Measurements from ENCODE around the gene RFX4.

RFX4 gene

GRCh38 chr12:106645074-106645421 lies 62.2 kb downstream of the RFX4 start:
- Histone ChIP-seq H3K36me3 (ENCODE audit: control insufficient read depth in 1 of 2, insufficient read depth in 2 of 2, low read depth in 1 of 2, low read length in 2 of 2) (no peaks in the 10 kb centered on the region), H2BK120ac (ENCODE audit: low read depth, low read length) (no peak overlapping the region), H3K4me1 (ENCODE audit: control insufficient read depth, insufficient read depth, low read depth, low read length) (peaks cover 3% of the 10 kb centered on the region), H3K4me3 (ENCODE audit: insufficient read depth in 1 of 2, low read depth in 1 of 2, low read length in 2 of 2) (no peak overlapping the region), H3K18ac (ENCODE audit: low read depth in 1 of 2, low read length in 2 of 2) (no peak overlapping the region), H3K4me2 (ENCODE audit: low read length, poor library complexity, severe bottlenecking) (no peak overlapping the region), H3K27ac (ENCODE audit: low read length, poor library complexity, severe bottlenecking) (no peak overlapping the region), H2AFZ (ENCODE audit: low read depth, low read length) (no peak overlapping the region), H3K9ac (ENCODE audit: low read length) (no peak overlapping the region), H3K27me3 (ENCODE audit: control insufficient read depth in 1 of 2, insufficient read depth in 1 of 2, low read length in 2 of 2) (peaks cover 0 to 9% of the 10 kb centered on the region in 2 experiments), H4K8ac (ENCODE audit: low read length) (no peak overlapping the region), H4K91ac (ENCODE audit: low read length) (no peak overlapping the region), H3K79me1 (replicated peaks; ENCODE audit: low read length, poor library complexity, severe bottlenecking) (no peaks in the 10 kb centered on the region), H3K23ac (ENCODE audit: low read length in 2 of 2) (no peak overlapping the region), H2AK5ac (ENCODE audit: low read length, severe bottlenecking) (no peak overlapping the region), H3K9me3 (ENCODE audit: control insufficient read depth, low read length) (no peaks in the 10 kb centered on the region), H3K4ac (ENCODE audit: low read depth in 1 of 2, low read length in 2 of 2) (no peak overlapping the region), H3K14ac (ENCODE audit: low read length in 2 of 2) (no peak overlapping the region), H2BK12ac (ENCODE audit: low read length in 2 of 2) (no peak overlapping the region), H2BK15ac (ENCODE audit: low read depth, poor library complexity, severe bottlenecking) (no peak overlapping the region), H2BK5ac (ENCODE audit: low read depth, low read length, poor library complexity, severe bottlenecking) (no peak overlapping the region)
- no peak for DNase-seq
- 86% methylated on average over 16 of the region's 16 CpGs for WGBS

- Histone ChIP-seq H3K9ac (ENCODE audit: low read length) (no peak overlapping the region), H4K91ac (ENCODE audit: low read length) (no peak overlapping the region), H3K4me3 (ENCODE audit: insufficient read depth in 1 of 2, low read depth in 1 of 2, low read length in 2 of 2) (no peak overlapping the region), H3K4me2 (ENCODE audit: low read length, poor library complexity, severe bottlenecking) (no peak overlapping the region), H4K8ac (ENCODE audit: low read length) (no peak overlapping the region), H3K18ac (ENCODE audit: low read depth in 1 of 2, low read length in 2 of 2) (no peak overlapping the region), H2BK12ac (ENCODE audit: low read length in 2 of 2) (no peak overlapping the region), H3K27me3 (ENCODE audit: control insufficient read depth in 1 of 2, insufficient read depth in 1 of 2, low read length in 2 of 2) (peaks cover 0 to 8% of the 10 kb centered on the region in 2 experiments), H2AK5ac (ENCODE audit: low read length, severe bottlenecking) (no peak overlapping the region), H2BK5ac (ENCODE audit: low read depth, low read length, poor library complexity, severe bottlenecking) (no peak overlapping the region), H3K79me1 (replicated peaks; ENCODE audit: low read length, poor library complexity, severe bottlenecking) (no peaks in the 10 kb centered on the region), H3K9me3 (ENCODE audit: control insufficient read depth, low read length) (no peaks in the 10 kb centered on the region), H2AFZ (ENCODE audit: low read depth, low read length) (no peak overlapping the region), H2BK120ac (ENCODE audit: low read depth, low read length) (no peak overlapping the region), H3K14ac (ENCODE audit: low read length in 2 of 2) (no peak overlapping the region), H3K27ac (ENCODE audit: low read length, poor library complexity, severe bottlenecking) (no peak overlapping the region), H3K4ac (ENCODE audit: low read depth in 1 of 2, low read length in 2 of 2) (no peak overlapping the region), H3K4me1 (ENCODE audit: control insufficient read depth, insufficient read depth, low read depth, low read length) (peaks cover 3% of the 10 kb centered on the region), H3K23ac (ENCODE audit: low read length in 2 of 2) (no peak overlapping the region), H2BK15ac (ENCODE audit: low read depth, poor library complexity, severe bottlenecking) (no peak overlapping the region), H3K36me3 (ENCODE audit: control insufficient read depth in 1 of 2, insufficient read depth in 2 of 2, low read depth in 1 of 2, low read length in 2 of 2) (no peaks in the 10 kb centered on the region)
- no peak for DNase-seq
- 90% methylated on average over 6 of the region's 6 CpGs for WGBS
Measured at GRCh38 chr12:106645465-106646330, 62.9 kb downstream of the RFX4 start.

- Histone ChIP-seq H2BK120ac (ENCODE audit: low read depth, low read length) (no peak overlapping the region), H2AK5ac (ENCODE audit: low read length, severe bottlenecking) (no peak overlapping the region), H3K18ac (ENCODE audit: low read depth in 1 of 2, low read length in 2 of 2) (no peak overlapping the region), H3K9me3 (ENCODE audit: control insufficient read depth, low read length) (no peaks in the 10 kb centered on the region), H3K14ac (ENCODE audit: low read length in 2 of 2) (no peak overlapping the region), H3K4me1 (ENCODE audit: control insufficient read depth, insufficient read depth, low read depth, low read length) (peaks cover 3% of the 10 kb centered on the region), H3K4ac (ENCODE audit: low read depth in 1 of 2, low read length in 2 of 2) (no peak overlapping the region), H4K8ac (ENCODE audit: low read length) (no peak overlapping the region), H3K9ac (ENCODE audit: low read length) (no peak overlapping the region), H2BK15ac (ENCODE audit: low read depth, poor library complexity, severe bottlenecking) (no peak overlapping the region), H3K27ac (ENCODE audit: low read length, poor library complexity, severe bottlenecking) (no peak overlapping the region), H3K4me3 (ENCODE audit: insufficient read depth in 1 of 2, low read depth in 1 of 2, low read length in 2 of 2) (no peak overlapping the region), H2BK12ac (ENCODE audit: low read length in 2 of 2) (no peak overlapping the region), H2BK5ac (ENCODE audit: low read depth, low read length, poor library complexity, severe bottlenecking) (no peak overlapping the region), H3K79me1 (replicated peaks; ENCODE audit: low read length, poor library complexity, severe bottlenecking) (no peaks in the 10 kb centered on the region), H3K27me3 (ENCODE audit: control insufficient read depth in 1 of 2, insufficient read depth in 1 of 2, low read length in 2 of 2) (peaks cover 0 to 11% of the 10 kb centered on the region in 2 experiments), H3K23ac (ENCODE audit: low read length in 2 of 2) (no peak overlapping the region), H3K4me2 (ENCODE audit: low read length, poor library complexity, severe bottlenecking) (no peak overlapping the region), H4K91ac (ENCODE audit: low read length) (no peak overlapping the region), H3K36me3 (ENCODE audit: control insufficient read depth in 1 of 2, insufficient read depth in 2 of 2, low read depth in 1 of 2, low read length in 2 of 2) (no peaks in the 10 kb centered on the region), H2AFZ (ENCODE audit: low read depth, low read length) (no peak overlapping the region)
- DNase-seq = no peak
- 95% methylated on average over 2 of the region's 2 CpGs for WGBS
Measured at GRCh38 chr12:106646472-106646871, 63.7 kb downstream of the RFX4 start.

- Histone ChIP-seq H3K36me3 (ENCODE audit: control insufficient read depth in 1 of 2, insufficient read depth in 2 of 2, low read depth in 1 of 2, low read length in 2 of 2) (no peaks in the 10 kb centered on the region), H3K23ac (ENCODE audit: low read length in 2 of 2) (no peak overlapping the region), H2BK15ac (ENCODE audit: low read depth, poor library complexity, severe bottlenecking) (no peak overlapping the region), H3K27me3 (ENCODE audit: control insufficient read depth in 1 of 2, insufficient read depth in 1 of 2, low read length in 2 of 2) (peaks cover 0 to 7% of the 10 kb centered on the region in 2 experiments), H3K18ac (ENCODE audit: low read depth in 1 of 2, low read length in 2 of 2) (no peak overlapping the region), H3K27ac (ENCODE audit: low read length, poor library complexity, severe bottlenecking) (no peak overlapping the region), H3K4me2 (ENCODE audit: low read length, poor library complexity, severe bottlenecking) (no peak overlapping the region), H2BK12ac (ENCODE audit: low read length in 2 of 2) (no peak overlapping the region), H2BK120ac (ENCODE audit: low read depth, low read length) (no peak overlapping the region), H3K9me3 (ENCODE audit: control insufficient read depth, low read length) (no peaks in the 10 kb centered on the region), H3K79me1 (replicated peaks; ENCODE audit: low read length, poor library complexity, severe bottlenecking) (no peaks in the 10 kb centered on the region), H2AK5ac (ENCODE audit: low read length, severe bottlenecking) (no peak overlapping the region), H2AFZ (ENCODE audit: low read depth, low read length) (no peak overlapping the region), H3K4me1 (ENCODE audit: control insufficient read depth, insufficient read depth, low read depth, low read length) (peaks cover 2% of the 10 kb centered on the region), H3K14ac (ENCODE audit: low read length in 2 of 2) (no peak overlapping the region), H3K4ac (ENCODE audit: low read depth in 1 of 2, low read length in 2 of 2) (no peak overlapping the region), H4K91ac (ENCODE audit: low read length) (no peak overlapping the region), H4K8ac (ENCODE audit: low read length) (no peak overlapping the region), H2BK5ac (ENCODE audit: low read depth, low read length, poor library complexity, severe bottlenecking) (no peak overlapping the region), H3K4me3 (ENCODE audit: insufficient read depth in 1 of 2, low read depth in 1 of 2, low read length in 2 of 2) (no peak overlapping the region), H3K9ac (ENCODE audit: low read length) (no peak overlapping the region)
- no peak for DNase-seq
- 85% methylated on average over 10 of the region's 12 CpGs for WGBS
Measured at GRCh38 chr12:106647793-106648514, 65.2 kb downstream of the RFX4 start.

All from mesenchymal stem cell (in vitro differentiated cells and primary cell).